HEK293 (cell line): ENCODE measurements around the gene UBE2G2.

Experiments
- CTCF ChIA-PET: fragments of 350-600 bp; formaldehyde crosslinking; extraction: SDS; loops from one replicate; lab custom pipeline; 2021; ENCODE audit warnings: antibody characterized with exemption; lab: Yijun Ruan, JAX
- POLR2A ChIA-PET: fragments of 300-600 bp; formaldehyde crosslinking; extraction: SDS; loops from one replicate; lab custom pipeline; 2020; ENCODE audit warnings: antibody characterized with exemption, inconsistent platforms; lab: Yijun Ruan, JAX
- H3K27ac ChIP-seq: fragments of 200-500 bp; sonication (Bioruptor generic); 2 replicates; pipeline ENCODE4 v1.5.1; 2014; ENCODE audit warnings: low read depth, low read length, control low read depth, inconsistent platforms; ENCODE audit errors: extremely low read depth
- H3K36me3 ChIP-seq, 2 experiments: fragments of 200-500 bp in 1 of 2; sonication (Bioruptor generic) in 1 of 2; 1 replicate in 1 of 2; 2 replicates in 1 of 2; pipeline ENCODE4 v1.5.1; 2014 to 2017; ENCODE audit warnings: inconsistent platforms in 2 of 2, low read length in 2 of 2; ENCODE audit not compliant: control insufficient read depth in 2 of 2, insufficient read depth in 1 of 2
- H3K4me1 ChIP-seq: fragments of 200-500 bp; sonication (Bioruptor generic); 2 replicates; pipeline ENCODE4 v1.5.1; 2014; ENCODE audit warnings: mild to moderate bottlenecking, low read length, inconsistent platforms; ENCODE audit not compliant: control insufficient read depth, insufficient read depth
- H3K4me3 ChIP-seq: 2 replicates; pipeline ENCODE4 v1.5.1; 2011; ENCODE audit warnings: low read depth, mild to moderate bottlenecking, control low read depth, low read length, moderate library complexity
- H3K9me3 ChIP-seq: fragments of 200-500 bp; sonication (Bioruptor generic); 2 replicates; pipeline ENCODE4 v1.5.1; 2014; ENCODE audit warnings: low read depth, low read length, inconsistent platforms; ENCODE audit not compliant: control insufficient read depth, insufficient read depth
- ELK4 ChIP-seq: IDR thresholded peaks from 2 replicates; pipeline ENCODE4 v1.6.1; 2011; ENCODE audit warnings: mild to moderate bottlenecking, low read depth, low read length, borderline replicate concordance
- GLI4 ChIP-seq: fragments of 450-650 bp; formaldehyde crosslinking; IDR thresholded peaks from 2 replicates; pipeline ENCODE4 v1.5.1; 2016; ENCODE audit warnings: missing biosample characterization, missing genetic modification characterization
- HOXA7 ChIP-seq: sonication (generic); formaldehyde crosslinking; IDR thresholded peaks from 2 replicates; pipeline ENCODE4 v1.8.1; 2022; ENCODE audit warnings: missing genetic modification reagents, borderline replicate concordance
- INSM2 ChIP-seq: fragments of 450-650 bp; formaldehyde crosslinking; IDR thresholded peaks from 2 replicates; pipeline ENCODE4 v1.5.1; 2016; ENCODE audit warnings: missing biosample characterization, missing genetic modification characterization
- KLF16 ChIP-seq: fragments of 450-650 bp; formaldehyde crosslinking; IDR thresholded peaks from 2 replicates; pipeline ENCODE4 v1.5.1; 2017; ENCODE audit warnings: missing biosample characterization, missing genetic modification characterization
- KLF8 ChIP-seq: fragments of 450-650 bp; formaldehyde crosslinking; IDR thresholded peaks from 2 replicates; pipeline ENCODE4 v1.5.1; 2016; ENCODE audit warnings: missing biosample characterization, missing genetic modification characterization
- MYNN ChIP-seq: fragments of 450-650 bp; formaldehyde crosslinking; IDR thresholded peaks from 2 replicates; pipeline ENCODE4 v1.5.1; 2016; ENCODE audit warnings: missing biosample characterization, missing genetic modification characterization, borderline replicate concordance
- SP7 ChIP-seq: fragments of 450-650 bp; formaldehyde crosslinking; IDR thresholded peaks from 2 replicates; pipeline ENCODE4 v1.5.1; 2016; ENCODE audit warnings: missing biosample characterization, missing genetic modification characterization
- TCF7L2 ChIP-seq: IDR thresholded peaks from 2 replicates; pipeline ENCODE4 v1.6.1; 2011; ENCODE audit warnings: low read depth, mild to moderate bottlenecking, inconsistent platforms, low read length, moderate library complexity, borderline replicate concordance
- ZIC2 ChIP-seq: fragments of 450-650 bp; formaldehyde crosslinking; IDR thresholded peaks from 2 replicates; pipeline ENCODE4 v1.5.1; 2016; ENCODE audit warnings: missing biosample characterization, missing genetic modification characterization
- ZNF121 ChIP-seq: fragments of 450-650 bp; formaldehyde crosslinking; IDR thresholded peaks from 2 replicates; pipeline ENCODE4 v1.5.1; 2016; ENCODE audit warnings: missing biosample characterization, missing genetic modification characterization
- ZNF214 ChIP-seq: fragments of 450-650 bp; formaldehyde crosslinking; IDR thresholded peaks from 2 replicates; pipeline ENCODE4 v1.5.1; 2017; ENCODE audit warnings: missing biosample characterization, mild to moderate bottlenecking, missing genetic modification characterization, borderline replicate concordance
- ZNF23 ChIP-seq: fragments of 450-650 bp; formaldehyde crosslinking; IDR thresholded peaks from 2 replicates; pipeline ENCODE4 v1.5.1; 2016; ENCODE audit warnings: missing biosample characterization, missing genetic modification characterization, borderline replicate concordance
- ZNF274 ChIP-seq, 2 experiments: fragments of 200-500 bp in 1 of 2; fragments of 450-650 bp in 1 of 2; sonication (Bioruptor generic) in 1 of 2; formaldehyde crosslinking in 1 of 2; IDR thresholded peaks; 2 replicates each; pipeline versions ENCODE4 v1.5.1 to v1.6.1; 2014 to 2016; ENCODE audit warnings: borderline replicate concordance in 1 of 2, inconsistent platforms in 1 of 2, low read length in 1 of 2, missing biosample characterization in 1 of 2, missing genetic modification characterization in 1 of 2
- ZNF335 ChIP-seq: fragments of 450-650 bp; formaldehyde crosslinking; conservative IDR thresholded peaks from 2 replicates; pipeline ENCODE4 v1.5.1; 2016; ENCODE audit warnings: missing biosample characterization, missing genetic modification characterization
- ZNF366 ChIP-seq: fragments of 450-650 bp; formaldehyde crosslinking; conservative IDR thresholded peaks from 2 replicates; pipeline ENCODE4 v1.5.1; 2016; ENCODE audit warnings: missing biosample characterization, missing genetic modification characterization
- ZNF391 ChIP-seq: fragments of 450-650 bp; formaldehyde crosslinking; IDR thresholded peaks from 2 replicates; pipeline ENCODE4 v1.5.1; 2016; ENCODE audit warnings: low read depth, missing biosample characterization, missing genetic modification characterization, borderline replicate concordance
- ZNF416 ChIP-seq: fragments of 450-650 bp; formaldehyde crosslinking; IDR thresholded peaks from 2 replicates; pipeline ENCODE4 v1.5.1; 2016; ENCODE audit warnings: missing biosample characterization, missing genetic modification characterization
- ZNF473 ChIP-seq: fragments of 450-650 bp; formaldehyde crosslinking; IDR thresholded peaks from 2 replicates; pipeline ENCODE4 v1.5.1; 2017; ENCODE audit warnings: missing biosample characterization, missing genetic modification characterization
- ZNF548 ChIP-seq: fragments of 450-650 bp; formaldehyde crosslinking; IDR thresholded peaks from 2 replicates; pipeline ENCODE4 v1.5.1; 2016; ENCODE audit warnings: missing biosample characterization, missing genetic modification characterization
- ZNF558 ChIP-seq: fragments of 450-650 bp; formaldehyde crosslinking; IDR thresholded peaks from 2 replicates; pipeline ENCODE4 v1.5.1; 2016; ENCODE audit warnings: missing biosample characterization, missing genetic modification characterization
- ZNF560 ChIP-seq: fragments of 450-650 bp; formaldehyde crosslinking; IDR thresholded peaks from 2 replicates; pipeline ENCODE4 v1.5.1; 2017; ENCODE audit warnings: missing biosample characterization, missing genetic modification characterization, borderline replicate concordance
- ZNF600 ChIP-seq: fragments of 450-650 bp; formaldehyde crosslinking; IDR thresholded peaks from 2 replicates; pipeline ENCODE4 v1.5.1; 2016; ENCODE audit warnings: missing biosample characterization, missing genetic modification characterization
- ZNF629 ChIP-seq: fragments of 450-650 bp; formaldehyde crosslinking; IDR thresholded peaks from 2 replicates; pipeline ENCODE4 v1.5.1; 2017; ENCODE audit warnings: missing biosample characterization, missing genetic modification characterization
- ZNF658 ChIP-seq: fragments of 450-650 bp; formaldehyde crosslinking; IDR thresholded peaks from 2 replicates; pipeline ENCODE4; 2016; ENCODE audit warnings: missing biosample characterization, missing genetic modification characterization
- ZNF776 ChIP-seq: fragments of 450-650 bp; formaldehyde crosslinking; IDR thresholded peaks from 2 replicates; pipeline ENCODE4 v1.5.0; 2017; ENCODE audit warnings: missing biosample characterization, missing genetic modification characterization, borderline replicate concordance
- ZNF785 ChIP-seq: fragments of 450-650 bp; formaldehyde crosslinking; IDR thresholded peaks from 2 replicates; pipeline ENCODE4 v1.5.1; 2016; ENCODE audit warnings: missing biosample characterization, missing genetic modification characterization
- ZSCAN30 ChIP-seq: fragments of 450-650 bp; IDR thresholded peaks from 2 replicates; pipeline ENCODE4 v1.5.1; 2018; ENCODE audit warnings: missing biosample characterization, mild to moderate bottlenecking, missing genetic modification characterization, moderate library complexity
- TF ChIP-seq, protein P1 (sequence below): fragments of 450-650 bp; formaldehyde crosslinking; optimal IDR thresholded peaks from 2 replicates; pipeline ENCODE3; 2016; ENCODE audit warnings: missing biosample characterization, mild to moderate bottlenecking, missing genetic modification characterization

The UBE2G2 gene

DNA sequence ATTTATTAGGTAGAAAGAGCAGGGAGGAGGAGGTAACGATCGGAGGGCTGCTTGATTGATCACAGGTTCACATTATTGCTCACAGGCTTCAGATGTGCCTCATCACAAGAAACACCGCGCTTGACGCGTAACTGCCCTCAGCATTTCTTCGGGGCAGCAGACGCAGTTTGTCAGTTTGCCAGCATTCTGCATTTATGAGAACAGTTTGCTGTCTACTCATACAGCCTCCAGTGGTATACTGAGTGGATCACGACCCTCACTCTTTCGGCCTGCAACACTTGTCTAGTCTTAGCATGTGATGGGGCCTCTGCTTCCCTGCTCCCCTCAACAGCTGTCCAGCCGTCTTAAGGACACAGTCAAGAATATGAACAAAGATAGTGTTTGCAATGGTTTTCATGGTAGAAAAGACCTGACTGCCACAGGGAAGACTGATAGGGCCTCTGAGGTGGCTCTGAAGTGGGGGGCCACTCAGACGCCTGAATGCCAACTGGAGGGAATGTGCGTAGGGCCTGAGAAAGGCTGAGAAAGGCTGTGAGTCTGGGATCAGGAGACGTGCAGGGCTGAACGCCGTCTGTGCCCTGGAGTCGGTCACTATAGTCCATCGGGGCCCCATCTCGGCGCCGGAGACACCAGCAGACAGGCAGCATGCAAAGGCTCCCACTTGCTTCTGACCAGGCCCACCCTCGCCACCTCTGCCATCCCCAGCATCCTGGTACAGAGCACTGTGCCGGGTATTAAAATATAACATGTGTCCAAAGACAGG lies 45.0 kb downstream of the UBE2G2 start (continued):
- TF ChIP-seq, protein P1, sequence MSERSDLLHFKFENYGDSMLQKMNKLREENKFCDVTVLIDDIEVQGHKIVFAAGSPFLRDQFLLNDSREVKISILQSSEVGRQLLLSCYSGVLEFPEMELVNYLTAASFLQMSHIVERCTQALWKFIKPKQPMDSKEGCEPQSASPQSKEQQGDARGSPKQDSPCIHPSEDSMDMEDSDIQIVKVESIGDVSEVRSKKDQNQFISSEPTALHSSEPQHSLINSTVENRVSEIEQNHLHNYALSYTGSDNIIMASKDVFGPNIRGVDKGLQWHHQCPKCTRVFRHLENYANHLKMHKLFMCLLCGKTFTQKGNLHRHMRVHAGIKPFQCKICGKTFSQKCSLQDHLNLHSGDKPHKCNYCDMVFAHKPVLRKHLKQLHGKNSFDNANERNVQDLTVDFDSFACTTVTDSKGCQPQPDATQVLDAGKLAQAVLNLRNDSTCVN, result no peak
- no peak for TF ChIP-seq INSM2
- TF ChIP-seq SP7 (tag by site-specific recombination), result no peak
- TF ChIP-seq, all 188 proteins: peak for 0

- Histone ChIP-seq H3K4me1 (no peaks in the 10 kb centered on the region), H3K4me3 (no peak overlapping the region), H3K36me3 (no peaks in the 10 kb centered on the region), H3K9me3 (no peaks in the 10 kb centered on the region), H3K27ac (no peak overlapping the region)
- ChIA-PET POLR2A (no interaction called here), CTCF (interaction anchor here (0.6 to 2.5 kb wide), 5 partner anchors 15 to 271 kb away, joined by 3 to 11 read pairs (median 5); no protein-coding TSS in a partner anchor)
- TF ChIP-seq ZNF658 (tag by site-specific recombination) (no peak), ZNF560 (tag by site-specific recombination) (no peak), ZNF785 (tag by site-specific recombination) (no peak), ZNF600 (tag by site-specific recombination) (no peak), ZNF473 (tag by site-specific recombination) (no peak), ZSCAN30 (tag by site-specific recombination) (no peak), ZNF391 (tag by site-specific recombination) (no peak), GLI4 (tag by site-specific recombination) (no peak), ZNF214 (tag by site-specific recombination) (no peak), TCF7L2 (no peak), HOXA7 (CRISPR knock-in tag) (no peak), ZNF558 (no peak), ZIC2 (no peak)
Observed at GRCh38 chr21:44755227-44755626, 46.4 kb downstream of the UBE2G2 start.

- no peaks in the 10 kb centered on the region for H3K36me3 ChIP-seq
- H3K27ac ChIP-seq, result no peak overlapping the region
- H3K4me3 ChIP-seq, result no peak overlapping the region
- ChIA-PET POLR2A (no interaction called here), CTCF (interaction anchor here (0.6 to 2.5 kb wide), 2 partner anchors 243 to 777 kb away, joined by 3 to 11 read pairs; no protein-coding TSS in a partner anchor)
- TF ChIP-seq ZNF416 (no peak), ZNF274 (IDR thresholded peaks at IDR 0.05; ENCODE audit: low read length) (no peak), ZNF274 (tag by site-specific recombination; IDR thresholded peaks at IDR 0.05; ENCODE audit: borderline replicate concordance) (no peak), ELK4 (no peak), ZNF473 (tag by site-specific recombination) (no peak), GLI4 (tag by site-specific recombination) (no peak), ZNF121 (tag by site-specific recombination) (no peak), ZNF366 (tag by site-specific recombination) (no peak), KLF8 (tag by site-specific recombination) (no peak), ZNF23 (tag by site-specific recombination) (no peak), ZNF548 (no peak), TCF7L2 (no peak), KLF16 (tag by site-specific recombination) (no peak), ZNF629 (tag by site-specific recombination) (no peak), MYNN (tag by site-specific recombination) (no peak), ZNF335 (tag by site-specific recombination) (no peak), ZNF776 (tag by site-specific recombination) (no peak)
- H3K9me3 ChIP-seq, result no peaks in the 10 kb centered on the region
- no peaks in the 10 kb centered on the region for H3K4me1 ChIP-seq
Observed at GRCh38 chr21:44753357-44753756, 48.3 kb downstream of the UBE2G2 start.
